Loucy (cell line): ENCODE data around the gene BDKRB1.

Experiments
- H2AFZ ChIP-seq: fragments of 200-600 bp; sonication (generic); 2 replicates; pipeline ENCODE4 v1.6.0; 2016; ENCODE audit warnings: antibody characterized with exemption, mild to moderate bottlenecking, low read length, moderate library complexity
- H3F3A ChIP-seq: fragments of 200-600 bp; 2 replicates; pipeline ENCODE4 v1.6.0; 2016; ENCODE audit warnings: antibody characterized with exemption, low read depth, mild to moderate bottlenecking
- H3K27me3 ChIP-seq: fragments of 200-600 bp; sonication (generic); 2 replicates; pipeline ENCODE4 v1.6.1; 2014; ENCODE audit warnings: low read length, mild to moderate bottlenecking; ENCODE audit not compliant: insufficient read depth, poor library complexity, severe bottlenecking
- H3K36me3 ChIP-seq: fragments of 200-600 bp; sonication (generic); 2 replicates; pipeline ENCODE4 v1.6.1; 2016; ENCODE audit warnings: low read length; ENCODE audit not compliant: insufficient read depth
- H3K4me1 ChIP-seq: fragments of 200-600 bp; sonication (generic); 2 replicates; pipeline ENCODE4 v1.5.1; 2014; ENCODE audit warnings: low read length, mild to moderate bottlenecking; ENCODE audit not compliant: insufficient read depth, poor library complexity, severe bottlenecking
- H3K4me2 ChIP-seq: fragments of 200-600 bp; sonication (generic); 2 replicates; pipeline ENCODE4 v1.6.0; 2014; ENCODE audit warnings: antibody characterized with exemption, low read length, low read depth, mild to moderate bottlenecking; ENCODE audit not compliant: poor library complexity, severe bottlenecking
- H3K4me3 ChIP-seq: fragments of 200-600 bp; sonication (generic); 2 replicates; pipeline ENCODE4 v1.5.1; 2014; ENCODE audit warnings: low read length, mild to moderate bottlenecking, mixed read lengths; ENCODE audit not compliant: poor library complexity, severe bottlenecking
- H3K79me2 ChIP-seq: fragments of 200-600 bp; sonication (generic); 2 replicates; pipeline ENCODE4 v1.6.1; 2014; ENCODE audit warnings: low read length; ENCODE audit not compliant: insufficient read depth
- H3K9ac ChIP-seq: fragments of 200-600 bp; sonication (generic); 2 replicates; pipeline ENCODE4 v1.6.0; 2014; ENCODE audit warnings: mild to moderate bottlenecking, low read depth, low read length, moderate library complexity; ENCODE audit not compliant: poor library complexity, severe bottlenecking
- H3K9me2 ChIP-seq: fragments of 200-600 bp; sonication (generic); replicated peaks from 2 replicates; pipeline ENCODE4 v1.6.1; 2016; ENCODE audit warnings: low read depth, low read length, mixed read lengths
- H3K9me3 ChIP-seq: fragments of 200-600 bp; sonication (generic); 2 replicates; pipeline ENCODE4 v1.6.1; 2014; ENCODE audit warnings: mild to moderate bottlenecking, antibody characterized with exemption, low read length, low read depth; ENCODE audit not compliant: insufficient read depth
- H4K20me1 ChIP-seq: fragments of 200-600 bp; sonication (generic); 2 replicates; pipeline ENCODE4 v1.6.0; 2014; ENCODE audit warnings: antibody characterized with exemption, low read length, mild to moderate bottlenecking; ENCODE audit not compliant: insufficient read depth, poor library complexity, severe bottlenecking
- EZH2phosphoT487 ChIP-seq: fragments of 200-600 bp; IDR thresholded peaks from 2 replicates; pipeline ENCODE4 v1.6.1; 2018; ENCODE audit warnings: antibody characterized with exemption, mild to moderate bottlenecking, moderate library complexity, borderline replicate concordance
- TF ChIP-seq, protein P1 (sequence below): fragments of 200-600 bp; sonication (generic); conservative IDR thresholded peaks from 2 replicates; pipeline ENCODE4 v1.5.1; 2014; ENCODE audit warnings: mild to moderate bottlenecking, antibody characterized with exemption, low read length

The BDKRB1 gene

DNA sequence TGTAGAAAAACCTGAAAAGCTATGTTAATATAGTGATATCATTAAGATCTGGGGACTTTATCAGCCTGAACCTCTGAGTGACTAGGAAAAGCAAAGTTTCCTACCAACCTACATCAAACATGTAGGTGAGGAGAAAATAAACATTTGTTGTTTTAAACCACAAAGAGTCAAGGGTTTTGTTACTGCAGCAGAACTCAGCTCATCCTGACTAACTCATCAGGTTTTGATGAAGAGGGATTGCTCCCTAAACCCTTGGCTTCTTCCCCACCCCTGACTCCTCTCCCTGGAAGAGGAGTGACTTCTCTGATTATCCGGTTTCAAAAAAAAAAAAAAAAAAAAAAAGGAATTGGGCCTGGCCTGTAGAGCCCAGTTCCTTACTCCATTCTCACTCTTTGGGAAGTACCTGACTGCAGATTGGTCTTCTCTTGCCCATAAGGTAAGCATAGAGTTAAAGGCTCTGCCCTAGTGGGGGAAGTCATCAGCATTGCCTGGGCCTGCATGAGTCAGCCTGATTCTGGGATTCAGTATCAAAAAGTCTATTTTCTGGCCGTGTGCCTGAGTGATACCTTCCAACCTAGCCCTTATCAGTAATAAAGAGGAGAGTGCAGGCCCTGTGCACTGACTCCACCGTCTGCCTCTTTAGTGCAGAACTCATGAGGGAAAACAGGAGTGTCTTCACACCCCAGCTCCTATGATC is 16.9 kb downstream of the BDKRB1 start:
- no peaks in the 10 kb centered on the region for H3K9me2 ChIP-seq
- no peak for TF ChIP-seq EZH2phosphoT487
- TF ChIP-seq, protein P1, sequence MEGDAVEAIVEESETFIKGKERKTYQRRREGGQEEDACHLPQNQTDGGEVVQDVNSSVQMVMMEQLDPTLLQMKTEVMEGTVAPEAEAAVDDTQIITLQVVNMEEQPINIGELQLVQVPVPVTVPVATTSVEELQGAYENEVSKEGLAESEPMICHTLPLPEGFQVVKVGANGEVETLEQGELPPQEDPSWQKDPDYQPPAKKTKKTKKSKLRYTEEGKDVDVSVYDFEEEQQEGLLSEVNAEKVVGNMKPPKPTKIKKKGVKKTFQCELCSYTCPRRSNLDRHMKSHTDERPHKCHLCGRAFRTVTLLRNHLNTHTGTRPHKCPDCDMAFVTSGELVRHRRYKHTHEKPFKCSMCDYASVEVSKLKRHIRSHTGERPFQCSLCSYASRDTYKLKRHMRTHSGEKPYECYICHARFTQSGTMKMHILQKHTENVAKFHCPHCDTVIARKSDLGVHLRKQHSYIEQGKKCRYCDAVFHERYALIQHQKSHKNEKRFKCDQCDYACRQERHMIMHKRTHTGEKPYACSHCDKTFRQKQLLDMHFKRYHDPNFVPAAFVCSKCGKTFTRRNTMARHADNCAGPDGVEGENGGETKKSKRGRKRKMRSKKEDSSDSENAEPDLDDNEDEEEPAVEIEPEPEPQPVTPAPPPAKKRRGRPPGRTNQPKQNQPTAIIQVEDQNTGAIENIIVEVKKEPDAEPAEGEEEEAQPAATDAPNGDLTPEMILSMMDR, result no peak
- no peak overlapping the region for H3K9ac ChIP-seq

DNA sequence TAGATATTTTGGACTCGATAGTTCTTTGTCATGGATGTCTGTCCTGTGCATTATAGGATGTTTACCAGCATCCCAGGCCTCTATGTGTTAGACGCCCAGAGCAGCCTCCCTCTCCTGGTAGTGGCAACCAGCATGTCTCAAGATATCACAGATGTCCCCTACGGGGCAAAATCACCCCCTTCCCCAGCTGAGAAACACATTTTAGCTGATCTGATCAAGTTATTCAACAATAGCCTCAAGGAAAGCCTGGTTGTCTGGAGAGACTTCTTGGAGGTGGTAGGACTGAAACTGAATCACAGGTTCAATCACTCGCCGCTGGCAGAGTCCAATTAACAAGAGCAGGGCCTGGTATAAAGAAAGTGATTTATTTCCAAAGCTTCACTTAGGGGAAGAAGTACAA is 17.6 kb downstream of the BDKRB1 start:
- Histone ChIP-seq H3K9ac (no peak overlapping the region), H2AFZ (no peak overlapping the region)
- TF ChIP-seq EZH2phosphoT487, result no peak
- TF ChIP-seq, protein P1, result no peak

More for the DNA sequence above, 16.9 kb downstream of the BDKRB1 start:
- no peaks in the 10 kb centered on the region for H3K79me2 ChIP-seq
- H3F3A ChIP-seq, result no peaks in the 10 kb centered on the region
- H3K27me3 ChIP-seq, result no peaks in the 10 kb centered on the region
- no peaks in the 10 kb centered on the region for H3K4me1 ChIP-seq
- H3K9me3 ChIP-seq, result no peaks in the 10 kb centered on the region
- no peaks in the 10 kb centered on the region for H3K36me3 ChIP-seq
- H4K20me1 ChIP-seq, result no peaks in the 10 kb centered on the region
- no peak overlapping the region for H3K4me2 ChIP-seq
- no peak overlapping the region for H3K4me3 ChIP-seq
- no peak overlapping the region for H2AFZ ChIP-seq

GRCh38 chr14:96274122-96274521 is 18.1 kb downstream of the BDKRB1 start:
- H3K4me1 ChIP-seq, result no peaks in the 10 kb centered on the region
- TF ChIP-seq, protein P1, result no peak
- TF ChIP-seq EZH2phosphoT487, result no peak
- no peaks in the 10 kb centered on the region for H3K9me2 ChIP-seq
- no peaks in the 10 kb centered on the region for H4K20me1 ChIP-seq
- no peaks in the 10 kb centered on the region for H3K79me2 ChIP-seq
- no peak overlapping the region for H3K4me3 ChIP-seq
- no peak overlapping the region for H3K4me2 ChIP-seq
- no peak overlapping the region for H3K9ac ChIP-seq
- no peaks in the 10 kb centered on the region for H3K36me3 ChIP-seq
- no peaks in the 10 kb centered on the region for H3K27me3 ChIP-seq
- H3K9me3 ChIP-seq, result no peaks in the 10 kb centered on the region
- no peak overlapping the region for H2AFZ ChIP-seq
- no peaks in the 10 kb centered on the region for H3F3A ChIP-seq

More for the DNA sequence above, 17.6 kb downstream of the BDKRB1 start:
- no peaks in the 10 kb centered on the region for H3F3A ChIP-seq
- no peaks in the 10 kb centered on the region for H3K36me3 ChIP-seq
- no peaks in the 10 kb centered on the region for H4K20me1 ChIP-seq
- H3K4me3 ChIP-seq, result no peak overlapping the region
- H3K4me2 ChIP-seq, result no peak overlapping the region
- no peaks in the 10 kb centered on the region for H3K9me3 ChIP-seq
- H3K27me3 ChIP-seq, result no peaks in the 10 kb centered on the region
- no peaks in the 10 kb centered on the region for H3K9me2 ChIP-seq
- H3K4me1 ChIP-seq, result no peaks in the 10 kb centered on the region
- H3K79me2 ChIP-seq, result no peaks in the 10 kb centered on the region
